Lung (tissue), 12 donors: ENCODE measurements around the gene RIOX2. TPM values are rescaled to one million over a fixed set of nuclear protein-coding genes. Genes with fewer than 3 reads are reported as not detected.

Experiments
- ATAC-seq: fragments of 200-7000 bp; cut with Tn5 transposase; one replicate; pipeline ENCODE4 v1.9.1; 2020; ENCODE audit warnings: moderate number of reproducible peaks; ENCODE audit not compliant: insufficient read depth, low FRiP score
- DNase-seq, 3 donors: peaks; one replicate each; pipeline ENCODE4 v3.0.0-alpha.2; 2013 to 2017
- H3K27ac ChIP-seq, 2 donors: one replicate each; pipeline ENCODE4 v1.5.1; 2013; ENCODE audit warnings: mild to moderate bottlenecking in 2 of 2, moderate library complexity in 2 of 2, control low read depth in 1 of 2, inconsistent platforms in 1 of 2, low read depth in 1 of 2, low read length in 1 of 2
- H3K27me3 ChIP-seq, 3 donors: one replicate each; pipeline ENCODE4 v1.5.1; 2013; ENCODE audit warnings: low read length in 2 of 3; ENCODE audit not compliant: control insufficient read depth in 3 of 3, insufficient read depth in 3 of 3
- H3K36me3 ChIP-seq, 4 donors: one replicate each; pipeline ENCODE4 v1.5.1; 2013; ENCODE audit warnings: low read length in 4 of 4, mild to moderate bottlenecking in 1 of 4, moderate library complexity in 1 of 4; ENCODE audit not compliant: control insufficient read depth in 4 of 4, insufficient read depth in 4 of 4
- H3K4me1 ChIP-seq, 5 donors: one replicate each; pipeline ENCODE4 v1.5.1; 2013; ENCODE audit warnings: low read length in 5 of 5, mild to moderate bottlenecking in 2 of 5, moderate library complexity in 1 of 5; ENCODE audit not compliant: control insufficient read depth in 5 of 5, insufficient read depth in 5 of 5
- H3K4me3 ChIP-seq: one replicate; pipeline ENCODE4 v1.5.1; 2013; ENCODE audit warnings: mild to moderate bottlenecking, control low read depth, moderate library complexity
- H3K9ac ChIP-seq, 2 donors: one replicate each; pipeline ENCODE4 v1.5.1; 2013; ENCODE audit warnings: low read length in 2 of 2, control low read depth in 1 of 2; ENCODE audit not compliant: insufficient read depth in 1 of 2
- H3K9me3 ChIP-seq, 4 donors: one replicate each; pipeline ENCODE4 v1.5.1; 2013; ENCODE audit warnings: low read length in 3 of 4, mild to moderate bottlenecking in 1 of 4, moderate library complexity in 1 of 4; ENCODE audit not compliant: control insufficient read depth in 4 of 4, insufficient read depth in 3 of 4
- WGBS, 2 donors: extraction: QIAGEN DNeasy Blood & Tissue Kit; methylation state at CpG; one replicate each; pipeline ENCODE4 v1.1.7; 2013; 5-methylcytosine and 5-hydroxymethylcytosine counted together
- polyA plus RNA-seq, 2 donors: library from polyadenylated mRNA; stranded (reverse); fragments of 200-250 nt; gene quantifications; one replicate each; pipeline ENCODE4 v1.2.1, GENCODE V29; 2013
- total RNA-seq, 2 donors: library from RNA; depleted of rRNA in 1 of 2; stranded (reverse); fragments of >200 nt in 1 of 2; gene quantifications; one replicate each; pipeline ENCODE4 v1.2.1, GENCODE V29; 2014 to 2021
- TF ChIP-seq, protein P1 (sequence below): IDR thresholded peaks from 2 replicates; pipeline ENCODE4 v1.5.1; 2012; ENCODE audit warnings: mild to moderate bottlenecking; ENCODE audit errors: control extremely low read depth, extremely low read depth
- donor health status: control.
- donor health status: control.
- donor health status: Bipolar disorder and iron deficiency.
- donor health status: healthy.
- donor health status: DM: yes; HTN: yes; CAD: no.

The RIOX2 gene
- total and polyA plus RNA-seq, 4 donors = 16.3 to 41.3 (median 22.2) TPM

DNA sequence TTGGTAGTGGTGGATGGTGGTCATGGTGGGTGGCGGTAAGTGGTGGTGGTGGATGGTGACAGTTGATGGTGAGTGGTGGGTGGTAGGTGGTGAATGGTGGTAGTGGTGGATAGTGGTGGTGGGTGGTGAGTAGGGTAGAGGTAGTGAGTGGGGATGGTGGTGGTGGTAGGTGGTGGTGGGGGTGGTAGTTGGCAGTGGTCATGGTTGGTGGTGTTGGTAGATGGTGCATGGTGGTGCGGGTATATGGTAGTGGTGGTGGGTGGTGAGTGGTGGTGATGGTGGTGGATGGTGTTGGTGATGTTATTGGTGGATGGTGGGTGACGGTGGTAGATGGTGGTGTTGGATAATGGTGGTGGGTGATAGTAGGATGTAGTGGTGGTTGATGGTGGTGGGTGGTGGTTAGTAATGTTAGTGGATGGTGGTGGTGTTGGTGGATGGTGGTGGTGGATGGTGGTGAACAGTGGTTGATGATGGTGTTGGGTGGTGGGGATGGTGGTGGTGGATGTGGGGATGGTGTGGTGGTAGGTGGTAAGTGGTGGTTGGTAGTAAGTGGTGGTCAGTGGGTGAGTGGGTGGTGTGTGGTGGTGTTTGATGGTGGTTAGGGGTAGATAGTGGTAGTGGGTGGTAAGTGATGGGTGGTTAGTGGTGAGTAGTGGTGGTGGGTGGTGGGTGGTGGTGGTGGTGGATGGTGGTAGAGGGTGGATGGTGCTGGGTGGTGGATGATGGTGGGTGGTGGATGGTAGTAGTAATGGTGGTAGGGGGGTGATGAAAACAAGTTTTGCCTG, 16.7 kb upstream of the RIOX2 start:
- Histone ChIP-seq H3K9ac (no peak overlapping the region), H3K27me3 (no peaks in the 10 kb centered on the region), H3K36me3 (no peaks in the 10 kb centered on the region), H3K4me3 (no peak overlapping the region), H3K9me3 (no peaks in the 10 kb centered on the region), H3K27ac (no peak overlapping the region), H3K4me1 (peaks cover 0 to 22% (median 3%) of the 10 kb centered on the region in 5 donors)
- 98 to 99% methylated on average over 3 of the region's 3 CpGs for WGBS, 2 donors
- no peak for DNase-seq
- ATAC-seq = no peak
- TF ChIP-seq, protein P1, sequence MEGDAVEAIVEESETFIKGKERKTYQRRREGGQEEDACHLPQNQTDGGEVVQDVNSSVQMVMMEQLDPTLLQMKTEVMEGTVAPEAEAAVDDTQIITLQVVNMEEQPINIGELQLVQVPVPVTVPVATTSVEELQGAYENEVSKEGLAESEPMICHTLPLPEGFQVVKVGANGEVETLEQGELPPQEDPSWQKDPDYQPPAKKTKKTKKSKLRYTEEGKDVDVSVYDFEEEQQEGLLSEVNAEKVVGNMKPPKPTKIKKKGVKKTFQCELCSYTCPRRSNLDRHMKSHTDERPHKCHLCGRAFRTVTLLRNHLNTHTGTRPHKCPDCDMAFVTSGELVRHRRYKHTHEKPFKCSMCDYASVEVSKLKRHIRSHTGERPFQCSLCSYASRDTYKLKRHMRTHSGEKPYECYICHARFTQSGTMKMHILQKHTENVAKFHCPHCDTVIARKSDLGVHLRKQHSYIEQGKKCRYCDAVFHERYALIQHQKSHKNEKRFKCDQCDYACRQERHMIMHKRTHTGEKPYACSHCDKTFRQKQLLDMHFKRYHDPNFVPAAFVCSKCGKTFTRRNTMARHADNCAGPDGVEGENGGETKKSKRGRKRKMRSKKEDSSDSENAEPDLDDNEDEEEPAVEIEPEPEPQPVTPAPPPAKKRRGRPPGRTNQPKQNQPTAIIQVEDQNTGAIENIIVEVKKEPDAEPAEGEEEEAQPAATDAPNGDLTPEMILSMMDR = no peak

DNA sequence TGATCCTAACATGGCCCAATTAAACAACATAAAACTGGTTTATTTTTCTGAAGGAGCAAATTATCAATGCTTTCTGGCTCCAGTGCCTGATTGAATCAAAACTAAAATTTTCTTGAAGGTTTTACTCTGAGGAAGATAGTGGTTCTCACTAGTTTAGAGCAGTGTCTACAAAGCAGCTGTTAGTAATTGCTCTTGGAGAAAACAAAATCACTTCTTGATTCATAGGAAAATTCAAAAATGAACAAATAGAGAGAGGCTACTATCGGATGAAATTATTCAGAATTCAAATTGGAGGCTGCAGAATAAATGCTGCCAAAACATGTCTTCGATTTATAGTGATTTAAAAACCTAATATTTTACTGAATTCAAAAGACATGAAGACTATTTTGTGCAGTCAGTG, 15.1 kb upstream of the RIOX2 start:
- H3K9ac ChIP-seq = no peak overlapping the region
- 92 to 97% methylated on average over 2 of the region's 2 CpGs for WGBS, 2 donors
- no peak for ATAC-seq
- TF ChIP-seq, protein P1 = no peak
- H3K9me3 ChIP-seq = no peaks in the 10 kb centered on the region
- peaks cover 0 to 39% (median 15%) of the 10 kb centered on the region in 5 donors for H3K4me1 ChIP-seq
- H3K4me3 ChIP-seq = no peak overlapping the region
- H3K27me3 ChIP-seq = no peaks in the 10 kb centered on the region
- no peaks in the 10 kb centered on the region for H3K36me3 ChIP-seq
- H3K27ac ChIP-seq = no peak overlapping the region
- DNase-seq = no peak

DNA sequence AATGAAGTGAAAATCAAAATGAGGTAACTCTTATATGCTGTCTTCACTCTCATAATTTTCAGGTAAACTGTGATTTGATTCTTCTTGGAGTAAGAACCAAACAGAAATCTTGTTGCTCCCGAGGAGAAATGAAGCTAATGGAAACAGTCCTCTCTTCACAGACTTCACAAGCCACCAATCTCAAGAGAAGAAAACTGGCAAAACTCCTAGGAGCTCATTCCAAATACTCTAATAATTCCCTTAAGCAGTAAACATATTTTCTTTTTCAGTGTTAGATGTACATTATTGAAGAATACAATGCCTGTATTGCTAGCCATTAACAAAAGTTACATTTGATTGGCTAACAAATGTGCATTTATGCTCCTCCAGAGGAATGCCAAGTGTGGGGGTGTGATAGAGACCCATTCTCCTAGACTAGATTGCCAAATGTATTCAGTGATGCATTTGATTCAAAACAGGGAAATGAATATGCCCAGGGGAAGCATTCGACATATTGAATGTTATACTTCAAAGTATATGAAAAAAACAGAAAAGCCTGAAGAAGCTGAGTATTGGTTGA, 11.8 kb upstream of the RIOX2 start:
- H3K9ac ChIP-seq = peak overlapping the region in 1 of 2 donors; percentile 23
- TF ChIP-seq, protein P1 = no peak
- no peaks in the 10 kb centered on the region for H3K9me3 ChIP-seq
- no peaks in the 10 kb centered on the region for H3K36me3 ChIP-seq
- H3K4me3 ChIP-seq = no peak overlapping the region
- WGBS, 2 donors = 56 to 59% methylated on average over 2 of the region's 2 CpGs
- DNase-seq = peak in 2 of 3 donors; percentile 65 to 75
- H3K4me1 ChIP-seq = peaks cover 0 to 55% (median 6%) of the 10 kb centered on the region in 5 donors
- H3K27ac ChIP-seq = no peak overlapping the region
- no peaks in the 10 kb centered on the region for H3K27me3 ChIP-seq
- ATAC-seq = no peak
